H1 (cell line): ENCODE results near the gene TSPEAR. TPM values are rescaled to one million over a fixed set of nuclear protein-coding genes. Genes with fewer than 3 reads are reported as not detected.

ENCODE experiments used
- CTCF ChIA-PET: fragments of 300-600 bp; sonication (Branson Sonifier 250); formaldehyde crosslinking; loops from one replicate; lab custom pipeline; 2021; ENCODE audit not compliant: partially characterized antibody; lab: Charles Lee
- POLR2A ChIA-PET: fragments of 300-600 bp; sonication (Branson Sonifier 250); formaldehyde crosslinking; loops from one replicate; lab custom pipeline; 2021; ENCODE audit warnings: inconsistent platforms; ENCODE audit not compliant: partially characterized antibody; lab: Charles Lee
- DNase-seq, 2 experiments: peaks; one replicate each; pipeline versions ENCODE4 v3.0.0 to v3.0.0-alpha.2; 2010 to 2022; ENCODE audit warnings: low spot score in 2 of 2, low read depth in 1 of 2, mixed read lengths in 1 of 2
- FAIRE-seq: peaks from 2 replicates; lab custom pipeline; 2011; peaks lifted over from hg19 to GRCh38; lab: Jason Lieb, UNC
- H2AFZ ChIP-seq: 2 replicates; pipeline ENCODE4 v1.8.1; 2012; ENCODE audit warnings: low read length, inconsistent platforms
- H2AK5ac ChIP-seq: 2 replicates; pipeline ENCODE4 v1.6.1; 2013; ENCODE audit warnings: low read depth, low read length
- H2BK120ac ChIP-seq: replicated peaks from 2 replicates; pipeline ENCODE3; 2013; ENCODE audit warnings: low read depth, low read length, inconsistent platforms
- H2BK12ac ChIP-seq: 2 replicates; pipeline ENCODE4 v1.6.1; 2013; ENCODE audit warnings: low read depth, low read length
- H2BK15ac ChIP-seq: 2 replicates; pipeline ENCODE4 v1.6.1; 2013; ENCODE audit warnings: low read length
- H2BK20ac ChIP-seq: 2 replicates; pipeline ENCODE4 v1.6.1; 2013; ENCODE audit warnings: low read length
- H2BK5ac ChIP-seq: 2 replicates; pipeline ENCODE4 v1.6.1; 2013; ENCODE audit warnings: low read depth, low read length
- H3K14ac ChIP-seq: 2 replicates; pipeline ENCODE4 v1.6.1; 2013; ENCODE audit warnings: inconsistent platforms; ENCODE audit not compliant: insufficient read length
- H3K18ac ChIP-seq: 2 replicates; pipeline ENCODE4 v1.6.1; 2013; ENCODE audit warnings: low read length; ENCODE audit errors: extremely low read depth
- H3K23ac ChIP-seq: 2 replicates; pipeline ENCODE4 v1.6.1; 2013; ENCODE audit warnings: inconsistent platforms; ENCODE audit not compliant: insufficient read length
- H3K23me2 ChIP-seq: 2 replicates; pipeline ENCODE4 v1.6.1; 2013; ENCODE audit warnings: low read depth, low read length
- H3K27ac ChIP-seq: 2 replicates; pipeline ENCODE4 v1.6.1; 2011; ENCODE audit warnings: low read depth, low read length, inconsistent platforms
- H3K27me3 ChIP-seq, 4 experiments: replicated peaks in 1 of 4; 1 replicate in 1 of 4; 2 replicates in 3 of 4; pipeline versions ENCODE4 v1.6.1 to v1.8.1; 2011 to 2013; ENCODE audit warnings: low read length in 3 of 4, mild to moderate bottlenecking in 3 of 4, inconsistent platforms in 2 of 4, mixed read lengths in 2 of 4, moderate library complexity in 1 of 4; ENCODE audit not compliant: control insufficient read depth in 3 of 4, insufficient read depth in 3 of 4; ENCODE audit errors: extremely low read depth in 1 of 4
- H3K36me3 ChIP-seq, 4 experiments: 2 replicates each; pipeline versions ENCODE4 v1.6.1 to v1.8.1; 2011 to 2013; ENCODE audit warnings: mild to moderate bottlenecking in 4 of 4, low read length in 3 of 4, moderate library complexity in 2 of 4, control low read depth in 1 of 4, inconsistent platforms in 1 of 4; ENCODE audit not compliant: insufficient read depth in 4 of 4, control insufficient read depth in 2 of 4
- H3K4ac ChIP-seq: replicated peaks from 2 replicates; pipeline ENCODE3; 2013; ENCODE audit warnings: low read length, low read depth, mixed read lengths, inconsistent platforms; ENCODE audit not compliant: insufficient read length
- H3K4me1 ChIP-seq, 4 experiments: replicated peaks in 1 of 4; 1 replicate in 1 of 4; 2 replicates in 3 of 4; pipeline versions ENCODE4 v1.6.1 to v1.8.1; 2011 to 2013; ENCODE audit warnings: low read length in 3 of 4, inconsistent platforms in 2 of 4, mixed read lengths in 1 of 4; ENCODE audit not compliant: insufficient read depth in 4 of 4, control insufficient read depth in 3 of 4
- H3K4me2 ChIP-seq, 2 experiments: 2 replicates each; pipeline versions ENCODE4 v1.6.1 to v1.8.1; 2011 to 2013; ENCODE audit warnings: low read depth in 2 of 2, low read length in 2 of 2, control low read depth in 1 of 2, inconsistent platforms in 1 of 2, mild to moderate bottlenecking in 1 of 2; ENCODE audit not compliant: insufficient read depth in 1 of 2
- H3K4me3 ChIP-seq, 4 experiments: fragments of 200-600, 300-600 bp in 1 of 4; sonication (generic), shearing (Covaris generic), sonication (Bioruptor Twin) in 1 of 4; 2 replicates each; pipeline versions ENCODE4 v1.5.1 to v1.8.1; 2011 to 2016; ENCODE audit warnings: low read length in 4 of 4, low read depth in 3 of 4, control low read depth in 2 of 4, inconsistent platforms in 2 of 4, mild to moderate bottlenecking in 2 of 4, mixed read lengths in 1 of 4, moderate library complexity in 1 of 4; ENCODE audit not compliant: insufficient read depth in 2 of 4; ENCODE audit errors: extremely low read depth in 1 of 4
- H3K56ac ChIP-seq: replicated peaks from 2 replicates; pipeline ENCODE3; 2013; ENCODE audit warnings: low read depth, mild to moderate bottlenecking, mixed read lengths, low read length, inconsistent platforms; ENCODE audit not compliant: insufficient read length
- H3K79me1 ChIP-seq: 2 replicates; pipeline ENCODE4 v1.6.1; 2013; ENCODE audit warnings: low read depth, low read length, control low read depth
- H3K79me2 ChIP-seq, 2 experiments: 2 replicates each; pipeline versions ENCODE4 v1.6.1 to v1.8.1; 2012 to 2013; ENCODE audit warnings: low read length in 2 of 2, mild to moderate bottlenecking in 2 of 2, inconsistent platforms in 1 of 2; ENCODE audit not compliant: insufficient read depth in 2 of 2, control insufficient read depth in 1 of 2
- H3K9ac ChIP-seq, 4 experiments: replicated peaks in 1 of 4; 1 replicate in 1 of 4; 2 replicates in 3 of 4; pipeline versions ENCODE4 v1.6.1 to v1.8.1; 2011 to 2013; ENCODE audit warnings: low read depth in 3 of 4, low read length in 3 of 4, control low read depth in 2 of 4, mild to moderate bottlenecking in 2 of 4, moderate library complexity in 2 of 4, inconsistent platforms in 1 of 4; ENCODE audit errors: extremely low read depth in 1 of 4
- H3K9me3 ChIP-seq, 2 experiments: 2 replicates each; pipeline versions ENCODE4 v1.6.1 to v1.8.1; 2012 to 2013; ENCODE audit warnings: mild to moderate bottlenecking in 2 of 2, moderate library complexity in 2 of 2, control low read depth in 1 of 2, inconsistent platforms in 1 of 2, low read depth in 1 of 2, low read length in 1 of 2, mixed read lengths in 1 of 2; ENCODE audit not compliant: insufficient read depth in 2 of 2
- H4K20me1 ChIP-seq, 2 experiments: replicated peaks in 1 of 2; 2 replicates each; pipeline versions ENCODE3 to v1.8.1; 2011 to 2013; ENCODE audit warnings: inconsistent platforms in 2 of 2, low read length in 2 of 2, mild to moderate bottlenecking in 1 of 2; ENCODE audit not compliant: insufficient read depth in 2 of 2, control insufficient read depth in 1 of 2
- H4K5ac ChIP-seq: 2 replicates; pipeline ENCODE4 v1.6.1; 2013; ENCODE audit warnings: low read length, low read depth, mixed read lengths, inconsistent platforms; ENCODE audit not compliant: insufficient read length
- H4K8ac ChIP-seq: 2 replicates; pipeline ENCODE4 v1.8.0; 2013; ENCODE audit warnings: mild to moderate bottlenecking, moderate library complexity, low read length, inconsistent platforms; ENCODE audit not compliant: insufficient read depth; ENCODE audit errors: extremely low read depth
- H4K91ac ChIP-seq: replicated peaks from 2 replicates; pipeline ENCODE3; 2013; ENCODE audit warnings: low read length, mixed read lengths, inconsistent platforms; ENCODE audit not compliant: insufficient read length
- CHD1 ChIP-seq: IDR thresholded peaks from 2 replicates; pipeline ENCODE4 v1.6.1; 2012; ENCODE audit warnings: low read depth, low read length, improper control_type of control experiment
- KDM4A ChIP-seq: IDR thresholded peaks from one replicate; pipeline ENCODE4 v1.7.1; 2012; ENCODE audit warnings: low read depth, mild to moderate bottlenecking, moderate library complexity, low read length, inconsistent platforms; ENCODE audit not compliant: severe bottlenecking
- MAX ChIP-seq: IDR thresholded peaks from 2 replicates; pipeline ENCODE4 v1.6.1; 2012; ENCODE audit warnings: inconsistent platforms
- POU5F1 ChIP-seq: IDR thresholded peaks from 2 replicates; pipeline ENCODE4 v1.6.1; 2011; ENCODE audit warnings: low read depth, mild to moderate bottlenecking, low read length, moderate library complexity
- SAP30 ChIP-seq: fragments of 300-600 bp; sonication (generic); IDR thresholded peaks from 2 replicates; pipeline ENCODE4 v1.7.1; 2012; ENCODE audit warnings: low read length, moderate library complexity, mild to moderate bottlenecking, inconsistent platforms; ENCODE audit not compliant: insufficient read depth, insufficient replicate concordance
- TBP ChIP-seq: IDR thresholded peaks from 2 replicates; pipeline ENCODE4 v1.6.1; 2011; ENCODE audit warnings: low read depth, low read length, improper control_type of control experiment
- ZNF274 ChIP-seq: IDR thresholded peaks from 2 replicates; pipeline ENCODE4 v1.7.0; 2012; ENCODE audit warnings: low read length, borderline replicate concordance; ENCODE audit errors: extremely low read depth
- WGBS, 2 experiments: shearing (Covaris generic) in 1 of 2; methylation state at CpG; one replicate each; pipeline versions ENCODE4 v1.1.6 to v1.1.7; 2013 to 2015; ENCODE audit warnings: low lambda C conversion rate in 2 of 2, mixed read lengths in 2 of 2, inconsistent platforms in 1 of 2, low coverage in 1 of 2, missing lambda C conversion rate in 1 of 2; ENCODE audit not compliant: insufficient replicate concordance in 2 of 2, insufficient coverage in 1 of 2, insufficient read length in 1 of 2; ENCODE audit errors: extremely low coverage in 1 of 2, missing lambda C conversion rate in 1 of 2; 5-methylcytosine and 5-hydroxymethylcytosine counted together
- polyA plus RNA-seq, 7 experiments: library from polyadenylated mRNA; depleted of rRNA in 3 of 7; stranded (reverse) in 5 of 7; unstranded in 2 of 7; fragments of >200 nt in 5 of 7; fragments of 200-250 nt in 2 of 7; gene quantifications; 1 replicate in 5 of 7; 2 replicates in 1 of 7; 4 replicates in 1 of 7; pipeline versions ENCODE4 v1.2.1 to v1.2.3, GENCODE V29; 2011 to 2013; ENCODE audit warnings: missing spikeins in 2 of 7, mixed read lengths in 2 of 7
- total RNA-seq: library from RNA; stranded (reverse); fragmentation: NEBNext Ultra II Directional; extraction: Animal tissue kit (Norgen Biotek cat#: 25700); gene quantifications from 2 replicates; pipeline ENCODE4 v1.2.1, GENCODE V29; 2021
- TF ChIP-seq, protein P1 (sequence below), 3 experiments: IDR thresholded peaks; 1 replicate in 2 of 3; 2 replicates in 1 of 3; pipeline versions ENCODE4 v1.5.1 to v1.6.1; 2011; ENCODE audit warnings: low read length in 3 of 3, mild to moderate bottlenecking in 3 of 3, inconsistent platforms in 2 of 3, low read depth in 1 of 3, moderate library complexity in 1 of 3; ENCODE audit not compliant: insufficient read depth in 1 of 3; ENCODE audit errors: control extremely low read depth in 1 of 3

The TSPEAR gene
- total and polyA plus RNA-seq, 2 of the 8 experiments (the other 6 are each of a cell fraction or from before 2014, with no cell fraction given): 0.58 to 0.89 TPM

GRCh38 chr21:44552136-44552535 is 159.2 kb downstream of the TSPEAR start:
- FAIRE-seq (no peak), DNase-seq (peak in 1 of 2 experiments; percentile 42)
- Histone ChIP-seq H2AK5ac (peak overlapping the region; percentile 9; the same call in 1 of the 2 replicates), H3K79me1 (no peaks in the 10 kb centered on the region), H2BK12ac (peak overlapping the region; percentile 95; the same call in 1 of the 2 replicates), H3K4me2 (no peak overlapping the region), H3K9me3 (no peaks in the 10 kb centered on the region), H3K4me1 (peaks cover 9 to 35% (median 17%) of the 10 kb centered on the region in 4 experiments), H3K18ac (peak overlapping the region; percentile 83), H4K20me1 (no peaks in the 10 kb centered on the region), H3K14ac (no peak overlapping the region), H2BK20ac (peak overlapping the region; percentile 98; the same call in 1 of the 2 replicates), H3K23me2 (no peaks in the 10 kb centered on the region), H3K4ac (peak overlapping the region; percentile 71), H2AFZ (no peak overlapping the region), H3K9ac (no peak overlapping the region), H3K79me2 (no peaks in the 10 kb centered on the region), H3K23ac (no peak overlapping the region), H2BK120ac (peak overlapping the region; percentile 72), H4K5ac (no peak overlapping the region), H2BK15ac (no peak overlapping the region), H3K36me3 (no peaks in the 10 kb centered on the region), H3K27me3 (no peaks in the 10 kb centered on the region), H3K56ac (no peak overlapping the region), H4K91ac (peak overlapping the region; percentile 93), H3K27ac (no peak overlapping the region), H4K8ac (no peak overlapping the region), H3K4me3 (no peak overlapping the region), H2BK5ac (peak overlapping the region; percentile 66; the same call in 1 of the 2 replicates)
- WGBS, 2 experiments: 85% methylated on average over 6 of the region's 6 CpGs; no CpG with 5 or more reads in 1 of the 2 experiments
- ChIA-PET POLR2A (interaction anchor here (1.1 to 1.7 kb wide), 3 partner anchors 11 to 50 kb away, joined by 3 to 5 read pairs (median 3); no protein-coding TSS in a partner anchor), CTCF (interaction anchor here (0.8 to 1.4 kb wide), 2 partner anchors 19 to 234 kb away, joined by 3 read pairs; no protein-coding TSS in a partner anchor)
- TF ChIP-seq MAX: no peak
- TF ChIP-seq TBP: no peak
- TF ChIP-seq, protein P1, sequence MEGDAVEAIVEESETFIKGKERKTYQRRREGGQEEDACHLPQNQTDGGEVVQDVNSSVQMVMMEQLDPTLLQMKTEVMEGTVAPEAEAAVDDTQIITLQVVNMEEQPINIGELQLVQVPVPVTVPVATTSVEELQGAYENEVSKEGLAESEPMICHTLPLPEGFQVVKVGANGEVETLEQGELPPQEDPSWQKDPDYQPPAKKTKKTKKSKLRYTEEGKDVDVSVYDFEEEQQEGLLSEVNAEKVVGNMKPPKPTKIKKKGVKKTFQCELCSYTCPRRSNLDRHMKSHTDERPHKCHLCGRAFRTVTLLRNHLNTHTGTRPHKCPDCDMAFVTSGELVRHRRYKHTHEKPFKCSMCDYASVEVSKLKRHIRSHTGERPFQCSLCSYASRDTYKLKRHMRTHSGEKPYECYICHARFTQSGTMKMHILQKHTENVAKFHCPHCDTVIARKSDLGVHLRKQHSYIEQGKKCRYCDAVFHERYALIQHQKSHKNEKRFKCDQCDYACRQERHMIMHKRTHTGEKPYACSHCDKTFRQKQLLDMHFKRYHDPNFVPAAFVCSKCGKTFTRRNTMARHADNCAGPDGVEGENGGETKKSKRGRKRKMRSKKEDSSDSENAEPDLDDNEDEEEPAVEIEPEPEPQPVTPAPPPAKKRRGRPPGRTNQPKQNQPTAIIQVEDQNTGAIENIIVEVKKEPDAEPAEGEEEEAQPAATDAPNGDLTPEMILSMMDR (IDR thresholded peaks at IDR 0.05; ENCODE audit: control extremely low read depth in 1 of 3, insufficient read depth in 1 of 3, low read depth in 1 of 3, low read length in 3 of 3): no peak
- TF ChIP-seq KDM4A: no peak
- no peak for TF ChIP-seq SAP30
- no peak for TF ChIP-seq POU5F1
- no peak for TF ChIP-seq CHD1
- no peak for TF ChIP-seq ZNF274
